CD4-positive, alpha-beta T cell (primary cell): Measurements from ENCODE around the gene SCRN2. TPM values are rescaled to one million over a fixed set of nuclear protein-coding genes. Genes with fewer than 3 reads are reported as not detected.

Experiments used
- ATAC-seq: fragments of 200-7000 bp; cut with Tn5 transposase; one replicate; pipeline ENCODE4 v1.10.0; 2022; ENCODE audit warnings: mild to moderate bottlenecking; ENCODE audit not compliant: poor library complexity
- CTCF ChIA-PET: fragments of 350-600 bp; sonication (Branson Sonifier 250); formaldehyde crosslinking; loops from one replicate; lab custom pipeline; 2021; ENCODE audit warnings: antibody characterized with exemption, inconsistent platforms; lab: Charles Lee
- POLR2A ChIA-PET: fragments of 350-600 bp; sonication (Branson Sonifier 250); formaldehyde crosslinking; loops from one replicate; lab custom pipeline; 2021; ENCODE audit warnings: antibody characterized with exemption, inconsistent platforms; lab: Charles Lee
- DNase-seq, 14 experiments: peaks; one replicate each; pipeline ENCODE4 v3.0.0-alpha.2; 2013 to 2020; ENCODE audit warnings: mixed read lengths in 2 of 14
- H3K27ac ChIP-seq, 2 donors: one replicate each; pipeline versions ENCODE4 v1.5.1 to v1.7.0; 2013; ENCODE audit warnings: low read length in 2 of 2, low read depth in 1 of 2, mild to moderate bottlenecking in 1 of 2
- H3K27me3 ChIP-seq, 2 experiments: 1 replicate in 1 of 2; 2 replicates in 1 of 2; pipeline versions ENCODE4 v1.6.1 to v1.7.0; 2013; ENCODE audit warnings: low read length in 2 of 2, control low read depth in 1 of 2, mild to moderate bottlenecking in 1 of 2, moderate library complexity in 1 of 2; ENCODE audit not compliant: insufficient read depth in 2 of 2, control insufficient read depth in 1 of 2
- H3K36me3 ChIP-seq: one replicate; pipeline ENCODE4 v1.6.1; 2013; ENCODE audit warnings: low read length, control low read depth; ENCODE audit not compliant: insufficient read depth
- H3K4me1 ChIP-seq: one replicate; pipeline ENCODE4 v1.6.1; 2013; ENCODE audit warnings: low read length, control low read depth; ENCODE audit not compliant: insufficient read depth
- H3K4me3 ChIP-seq: one replicate; pipeline ENCODE4 v1.5.1; 2013; ENCODE audit warnings: mild to moderate bottlenecking, low read length, moderate library complexity
- H3K9me3 ChIP-seq, 2 experiments: 1 replicate in 1 of 2; 2 replicates in 1 of 2; pipeline versions ENCODE4 v1.6.1 to v1.7.0; 2013; ENCODE audit warnings: low read length in 2 of 2, mild to moderate bottlenecking in 2 of 2, control low read depth in 1 of 2, moderate library complexity in 1 of 2; ENCODE audit not compliant: control insufficient read depth in 1 of 2, insufficient read depth in 1 of 2
- H3K27ac Mint-ChIP-seq: one replicate; pipeline ENCODE4 v1.8.0; 2020; ENCODE audit warnings: mixed read lengths
- H3K27me3 Mint-ChIP-seq: one replicate; pipeline ENCODE4 v1.8.0; 2021; ENCODE audit warnings: mixed read lengths
- H3K36me3 Mint-ChIP-seq: one replicate; pipeline ENCODE4 v1.8.0; 2021; ENCODE audit warnings: low read depth, mixed read lengths
- H3K4me1 Mint-ChIP-seq: one replicate; pipeline ENCODE4 v1.8.0; 2021; ENCODE audit warnings: low read depth, mixed read lengths
- H3K4me3 Mint-ChIP-seq: one replicate; pipeline ENCODE4 v1.8.0; 2020; ENCODE audit warnings: mild to moderate bottlenecking, mixed read lengths
- H3K9me3 Mint-ChIP-seq: one replicate; pipeline ENCODE4 v1.8.0; 2020; ENCODE audit warnings: mixed read lengths
- CTCF ChIP-seq: fragments of 200-600 bp; IDR thresholded peaks from one replicate; pipeline ENCODE4 v1.8.0; 2022; ENCODE audit warnings: antibody characterized with exemption, mild to moderate bottlenecking
- intact Hi-C, 2 experiments: fragments of 100-400 bp; cut with DNase I in 1 of 2; cut with micrococcal nuclease in 1 of 2; formaldehyde crosslinking; loops; one replicate each; pipeline versions ENCODE4 v1.15.1 to v1.9.0; 2023 to 2025; cut with DNase I, micrococcal nuclease
- total RNA-seq, 174 experiments: library from RNA in 2 of 174; stranded (reverse) in 2 of 174; gene quantifications; one replicate each; pipeline ENCODE4 v1.2.3 and lab custom pipeline; 2021 to 2026

The SCRN2 gene
- total RNA-seq, 2 experiments from 2014 or later, result 15.3 to 17.2 TPM

GRCh38 chr17:47883589-47884426 lies 42.7 kb upstream of the SCRN2 start:
- CTCF ChIA-PET, result interaction anchor here (1.9 kb wide), 2 partner anchors 36 to 41 kb away, joined by 6 to 10 read pairs; no protein-coding TSS in a partner anchor
- H3K9me3 Mint-ChIP-seq, result no peaks in the 10 kb centered on the region
- no peak for TF ChIP-seq CTCF
- H3K4me3 Mint-ChIP-seq, result peak overlapping the region; percentile 31
- H3K4me1 Mint-ChIP-seq, result peaks cover 35% of the 10 kb centered on the region
- H3K27me3 Mint-ChIP-seq, result peaks cover 5% of the 10 kb centered on the region
- H3K36me3 Mint-ChIP-seq, result no peaks in the 10 kb centered on the region
- H3K9me3 ChIP-seq, result no peaks in the 10 kb centered on the region
- intact Hi-C loops, result no loop called here
- peaks cover 41% of the 10 kb centered on the region for H3K4me1 ChIP-seq
- no peaks in the 10 kb centered on the region for H3K36me3 ChIP-seq
- ATAC-seq (no peak), DNase-seq (no peak)
- H3K27me3 ChIP-seq, result peaks cover 0 to 2% of the 10 kb centered on the region in 2 experiments
- no peak overlapping the region for H3K27ac ChIP-seq
- POLR2A ChIA-PET, result interaction anchor here (0.8 to 3.3 kb wide), 5 partner anchors 12 to 87 kb away, joined by 3 to 14 read pairs (median 3); partner anchors contain the start of genes CDK5RAP3, LRRC46, MRPL10 and SCRN2
- H3K4me3 ChIP-seq, result no peak overlapping the region
- no peak overlapping the region for H3K27ac Mint-ChIP-seq

GRCh38 chr17:47882695-47883588 lies 41.9 kb upstream of the SCRN2 start:
- Mint-ChIP-seq H3K27ac (no peak overlapping the region), H3K4me3 (peak overlapping the region; percentile 31), H3K36me3 (no peaks in the 10 kb centered on the region), H3K4me1 (peaks cover 35% of the 10 kb centered on the region), H3K27me3 (peaks cover 10% of the 10 kb centered on the region), H3K9me3 (no peaks in the 10 kb centered on the region)
- DNase-seq (no peak), ATAC-seq (no peak)
- no peak for TF ChIP-seq CTCF
- Histone ChIP-seq H3K36me3 (no peaks in the 10 kb centered on the region), H3K9me3 (no peaks in the 10 kb centered on the region), H3K27me3 (peaks cover 3 to 7% of the 10 kb centered on the region in 2 experiments), H3K27ac (no peak overlapping the region), H3K4me3 (no peak overlapping the region), H3K4me1 (peaks cover 41% of the 10 kb centered on the region)
- intact Hi-C loops, result no loop called here
- ChIA-PET POLR2A (interaction anchor here (0.8 kb wide), 1 partner anchor 52 kb away, joined by 3 read pairs; the partner anchor contains the start of genes LRRC46 and MRPL10), CTCF (interaction anchor here (1.5 kb wide), 1 partner anchor 40 kb away, joined by 3 read pairs; no protein-coding TSS in a partner anchor)

- Mint-ChIP-seq H3K9me3 (no peaks in the 10 kb centered on the region), H3K27ac (no peak overlapping the region), H3K36me3 (no peaks in the 10 kb centered on the region), H3K4me1 (peaks cover 35% of the 10 kb centered on the region), H3K27me3 (peaks cover 16% of the 10 kb centered on the region), H3K4me3 (no peak overlapping the region)
- intact Hi-C loops, result no loop called here
- TF ChIP-seq CTCF, result no peak
- CTCF ChIA-PET, result interaction anchor here (1.5 kb wide), 1 partner anchor 39 kb away, joined by 3 read pairs; no protein-coding TSS in a partner anchor
- peak in 1 of 14 experiments; percentile 20 for DNase-seq
- no peak overlapping the region for H3K4me3 ChIP-seq
- no peak for ATAC-seq
- no peaks in the 10 kb centered on the region for H3K9me3 ChIP-seq
- no peaks in the 10 kb centered on the region for H3K36me3 ChIP-seq
- H3K27me3 ChIP-seq, result peaks cover 5 to 7% of the 10 kb centered on the region in 2 experiments
- POLR2A ChIA-PET, result no interaction called here
- H3K4me1 ChIP-seq, result peaks cover 41% of the 10 kb centered on the region
- H3K27ac ChIP-seq, result no peak overlapping the region
Measured at GRCh38 chr17:47882247-47882646, 41.2 kb upstream of the SCRN2 start.
